Measurements from ENCODE around the gene TMEM120B. TPM values are rescaled to one million over a fixed set of nuclear protein-coding genes. Genes with fewer than 3 reads are reported as not detected.

The TMEM120B gene
- polyA plus RNA-seq, 3 donors, result 10.4 to 16.8 (median 15.7) TPM

GRCh38 chr12:121830588-121831265 is 118.2 kb downstream of the TMEM120B start:
- no peak for DNase-seq

Other genes with a start within 250 kb of the TMEM120B start
- 10 to 100 TPM; 77.4 to 80.0 (median 79.4) TPM for gene KDM2B, start 131.7 kb upstream of the TMEM120B start, polyA plus RNA-seq (ENCODE audit: insufficient read length in 3 of 3)
- 10 to 100 TPM; 13.7 to 17.2 (median 15.9) TPM for gene ORAI1, start 86.2 kb upstream of the TMEM120B start, polyA plus RNA-seq (ENCODE audit: insufficient read length in 3 of 3)
- gene MORN3, start 43.1 kb upstream of the TMEM120B start, polyA plus RNA-seq (ENCODE audit: insufficient read length in 3 of 3), result 1 to 10 TPM; 1.8 to 2.5 (median 1.9) TPM
- gene RHOF, start 80.9 kb downstream of the TMEM120B start, polyA plus RNA-seq (ENCODE audit: insufficient read length in 3 of 3), result 10 to 100 TPM; 12.3 to 13.2 (median 12.9) TPM
- 10 to 100 TPM; 16.6 to 20.5 (median 17.9) TPM for gene SETD1B, start 91.3 kb downstream of the TMEM120B start, polyA plus RNA-seq (ENCODE audit: insufficient read length in 3 of 3)
- 1 to 10 TPM; 3.2 to 5.0 (median 4.4) TPM for gene HPD, start 146.1 kb downstream of the TMEM120B start, polyA plus RNA-seq (ENCODE audit: insufficient read length in 3 of 3)
- gene PSMD9, start 176.0 kb downstream of the TMEM120B start, polyA plus RNA-seq (ENCODE audit: insufficient read length in 3 of 3), result 10 to 100 TPM; 48.3 to 60.2 (median 57.2) TPM
- 10 to 100 TPM in 2 of 3 donors, 1 to 10 TPM in 1; 7.8 to 16.1 (median 15.4) TPM for gene CFAP251, start 205.8 kb downstream of the TMEM120B start, polyA plus RNA-seq (ENCODE audit: insufficient read length in 3 of 3)